Astrocyte of the spinal cord (primary cell): Measurements from ENCODE around the gene FRMD3.

ENCODE experiments used
- DNase-seq: peaks from one replicate; pipeline ENCODE4 v3.0.0; 2011; ENCODE audit warnings: low read depth, low spot score
- H3K4me3 ChIP-seq: 2 replicates; pipeline ENCODE4 v1.5.1; 2011; ENCODE audit warnings: low read depth, mild to moderate bottlenecking, low read length, moderate library complexity
- CTCF ChIP-seq: IDR thresholded peaks from 2 replicates; pipeline ENCODE4 v1.5.1; 2012; ENCODE audit warnings: low read depth, mild to moderate bottlenecking, low read length, inconsistent platforms
- in situ Hi-C: cut with HindIII; loops from 2 replicates; pipeline ENCODE4 v1.10.0; 2017; ENCODE audit warnings: low sequenced_read_pairs

The FRMD3 gene

GRCh38 chr9:83430681-83431080 is 107.5 kb downstream of the FRMD3 start:
- H3K4me3 ChIP-seq = no peak overlapping the region
- in situ Hi-C loops = no loop called here
- no peak for TF ChIP-seq CTCF
- no peak for DNase-seq

- DNase-seq = no peak
- H3K4me3 ChIP-seq = no peak overlapping the region
- in situ Hi-C loops = no loop called here
- TF ChIP-seq CTCF = no peak
These were observed 109.0 kb downstream of the FRMD3 start for GRCh38 chr9:83429229-83429628.

GRCh38 chr9:83425240-83425639 is 113.0 kb downstream of the FRMD3 start:
- no peak overlapping the region for H3K4me3 ChIP-seq
- no peak for DNase-seq
- in situ Hi-C loops = no loop called here
- TF ChIP-seq CTCF = no peak

- no peak overlapping the region for H3K4me3 ChIP-seq
- in situ Hi-C loops = no loop called here
- no peak for DNase-seq
- no peak for TF ChIP-seq CTCF
These were observed 113.4 kb downstream of the FRMD3 start for GRCh38 chr9:83424831-83425230.

- in situ Hi-C loops = no loop called here
- TF ChIP-seq CTCF = no peak
- H3K4me3 ChIP-seq = no peak overlapping the region
- no peak for DNase-seq
These were observed 114.1 kb downstream of the FRMD3 start for GRCh38 chr9:83423815-83424707.

- TF ChIP-seq CTCF = no peak
- H3K4me3 ChIP-seq = no peak overlapping the region
- no peak for DNase-seq
- in situ Hi-C loops = no loop called here
These were observed 115.7 kb downstream of the FRMD3 start for GRCh38 chr9:83422527-83422926.
